Measurements from ENCODE around the gene PPP1R7.

PPP1R7 gene

DNA sequence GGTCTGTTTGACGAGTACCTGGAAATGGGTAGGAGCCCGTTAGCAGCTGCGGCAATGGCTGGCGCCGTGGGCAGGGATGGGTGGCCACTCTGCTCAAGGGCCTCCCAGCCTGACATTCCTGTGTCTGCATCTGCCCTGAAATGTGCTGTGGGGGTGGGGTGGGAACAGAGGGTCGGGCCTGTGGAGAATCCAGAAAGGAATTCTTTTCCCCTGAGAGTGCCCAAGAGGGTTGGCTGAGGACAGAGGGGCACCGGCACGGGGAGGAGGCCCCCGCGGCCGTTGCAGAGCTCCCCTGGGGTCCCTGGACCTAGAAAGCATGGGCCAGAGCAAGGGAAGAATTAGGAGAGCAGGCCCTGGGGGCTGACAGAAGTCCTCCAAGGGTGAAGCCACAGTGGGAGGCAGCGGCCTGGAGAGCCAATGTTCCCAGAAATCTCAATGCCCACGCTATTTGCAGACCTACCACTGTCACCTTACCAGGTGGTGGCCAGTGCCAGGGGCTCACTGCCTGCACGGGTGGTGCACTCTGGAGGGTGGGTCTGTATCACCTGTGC, 66.0 kb downstream of the PPP1R7 start:
- no peak for DNase-seq

DNA sequence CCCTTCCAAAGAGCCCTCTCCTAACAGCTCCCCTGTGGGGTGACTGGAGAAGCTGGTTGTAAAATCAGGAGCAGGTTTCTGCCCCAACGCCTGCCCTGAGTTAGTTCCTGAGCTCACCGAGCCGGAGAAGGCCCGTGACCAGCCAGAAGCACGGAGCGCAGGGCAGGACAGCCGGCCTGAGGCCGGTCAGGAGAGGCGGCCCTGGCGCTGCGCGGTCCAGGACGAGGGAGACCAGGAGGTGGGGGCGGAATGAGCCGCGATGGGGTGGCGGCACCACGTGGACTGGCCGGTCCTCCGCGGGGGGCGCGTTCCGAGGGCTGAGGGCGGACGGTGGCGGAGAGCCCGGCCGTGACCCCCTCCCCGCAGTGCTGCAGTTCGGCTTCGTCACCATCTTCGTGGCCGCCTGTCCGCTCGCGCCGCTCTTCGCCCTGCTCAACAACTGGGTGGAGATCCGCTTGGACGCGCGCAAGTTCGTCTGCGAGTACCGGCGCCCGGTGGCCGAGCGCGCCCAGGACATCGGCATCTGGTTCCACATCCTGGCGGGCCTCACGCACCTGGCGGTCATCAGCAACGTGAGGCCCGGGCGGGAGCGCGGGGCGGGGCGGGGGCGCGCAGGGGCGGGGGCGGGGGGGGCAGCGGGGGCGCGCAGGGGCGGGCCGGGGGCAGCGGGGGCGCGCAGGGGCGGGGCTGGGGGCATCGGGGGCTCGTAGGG, 67.2 kb downstream of the PPP1R7 start:
- no peak for DNase-seq

DNA sequence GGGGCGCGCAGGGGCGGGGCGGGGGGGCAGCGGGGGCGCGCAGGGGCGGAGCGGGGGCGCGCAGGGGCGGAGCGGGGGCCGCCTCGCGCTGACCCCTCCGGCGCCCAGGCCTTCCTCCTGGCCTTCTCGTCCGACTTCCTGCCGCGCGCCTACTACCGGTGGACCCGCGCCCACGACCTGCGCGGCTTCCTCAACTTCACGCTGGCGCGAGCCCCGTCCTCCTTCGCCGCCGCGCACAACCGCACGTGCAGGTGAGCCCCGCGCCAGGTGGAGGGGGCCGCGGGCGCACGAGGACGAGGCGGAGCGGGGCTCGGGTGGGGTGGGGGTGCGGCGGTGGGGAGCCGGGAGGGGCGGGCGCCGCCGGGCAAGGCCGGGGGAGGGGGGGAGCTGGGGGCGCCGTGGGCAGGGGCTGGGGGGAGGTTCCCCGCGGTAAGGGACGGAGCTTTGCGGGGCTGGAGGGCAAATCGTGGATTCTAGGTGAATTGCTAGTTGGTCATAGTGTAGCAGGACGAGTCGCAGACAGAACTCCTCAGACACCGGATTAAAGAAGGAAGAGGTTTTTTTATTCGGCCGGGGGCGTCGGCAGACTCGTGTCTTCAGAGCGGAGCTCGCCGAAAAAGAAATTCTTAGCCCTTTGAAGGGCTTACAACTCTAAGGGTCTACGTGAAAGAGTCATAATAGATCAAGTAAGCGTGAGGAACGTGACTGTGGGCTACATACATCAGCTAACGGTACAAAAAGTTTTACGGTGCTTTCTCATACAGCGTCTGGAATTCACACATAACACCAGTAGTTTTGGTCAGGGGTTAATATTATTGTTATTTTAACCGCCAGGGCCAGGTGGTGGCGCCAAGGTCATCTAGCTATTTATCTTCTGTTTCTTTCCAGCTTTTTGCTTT, 68.1 kb downstream of the PPP1R7 start:
- DNase-seq = no peak

DNA sequence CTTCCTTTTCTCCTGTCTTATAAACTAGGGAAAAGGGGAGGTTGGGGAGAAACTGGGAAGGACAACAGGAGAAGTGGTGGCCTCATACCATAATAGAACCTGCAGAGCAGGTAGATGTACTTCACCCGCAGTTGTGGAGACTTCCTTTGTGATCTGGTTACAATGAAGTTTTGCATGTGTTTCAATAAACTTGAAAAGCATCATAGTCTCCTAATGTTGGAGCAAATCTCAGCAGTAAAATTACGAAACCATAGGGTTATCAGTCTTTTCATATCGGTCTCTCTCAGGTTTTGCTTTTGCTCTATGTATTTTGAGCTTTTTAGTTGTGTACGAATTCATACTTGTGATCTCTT, 68.7 kb downstream of the PPP1R7 start:
- no peak for DNase-seq

DNA sequence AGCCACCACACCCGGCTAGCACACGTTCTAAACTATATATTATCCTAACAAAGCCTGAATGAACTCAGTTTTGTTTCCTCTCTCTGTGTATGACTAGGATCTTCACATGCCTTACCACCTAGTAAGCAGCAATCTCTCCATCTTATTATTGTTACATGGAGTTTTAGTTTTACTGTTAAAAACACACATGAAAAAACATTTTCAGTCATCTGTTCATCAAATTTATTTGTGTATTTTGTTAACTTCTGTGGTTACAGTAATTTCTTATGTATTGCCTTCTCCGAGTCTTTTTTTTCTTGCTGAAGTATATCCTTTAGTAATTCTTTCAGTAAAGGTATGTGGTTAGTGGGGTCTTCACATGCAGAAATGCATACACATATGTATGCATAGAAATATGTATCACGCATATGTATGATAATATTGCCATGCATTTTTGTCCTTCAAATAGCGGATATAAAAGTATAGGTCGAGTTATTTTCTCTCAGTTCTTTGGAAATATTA, 69.6 kb downstream of the PPP1R7 start:
- no peak for DNase-seq

DNA sequence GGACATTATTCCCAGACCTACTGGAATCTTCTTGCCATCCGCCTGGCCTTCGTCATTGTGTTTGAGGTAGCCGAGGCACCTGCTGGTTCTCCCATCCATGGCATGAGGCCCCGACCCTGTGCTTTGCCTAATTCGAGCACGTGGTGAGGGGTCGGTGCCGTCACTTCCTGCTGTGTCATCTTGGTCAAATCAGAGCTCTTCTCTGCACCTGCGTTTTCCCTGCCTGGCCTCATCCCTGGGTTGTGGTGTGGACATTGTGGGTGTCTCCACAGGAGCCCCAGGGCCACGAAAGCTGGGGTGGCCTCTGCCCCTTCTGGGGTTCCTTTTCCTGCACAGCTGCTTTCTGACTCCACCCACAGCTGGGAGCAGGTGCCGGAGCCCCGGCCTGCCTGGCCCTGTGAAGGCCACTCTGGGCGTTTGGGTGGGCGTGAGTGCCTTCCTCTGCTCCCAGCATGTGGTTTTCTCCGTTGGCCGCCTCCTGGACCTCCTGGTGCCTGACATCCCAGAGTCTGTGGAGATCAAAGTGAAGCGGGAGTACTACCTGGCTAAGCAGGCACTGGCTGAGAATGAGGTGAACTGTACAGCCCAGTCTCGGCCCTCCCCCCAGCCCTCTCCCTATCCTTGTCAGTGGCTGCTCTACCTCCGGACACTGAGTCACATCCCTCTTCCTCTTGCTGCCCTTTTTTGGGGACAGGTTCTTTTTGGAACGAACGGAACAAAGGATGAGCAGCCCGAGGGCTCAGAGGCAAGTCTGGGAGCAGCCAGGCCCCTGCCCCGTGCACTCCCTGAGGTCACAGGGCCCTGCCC, 73.1 kb downstream of the PPP1R7 start:
- no peak for DNase-seq

DNA sequence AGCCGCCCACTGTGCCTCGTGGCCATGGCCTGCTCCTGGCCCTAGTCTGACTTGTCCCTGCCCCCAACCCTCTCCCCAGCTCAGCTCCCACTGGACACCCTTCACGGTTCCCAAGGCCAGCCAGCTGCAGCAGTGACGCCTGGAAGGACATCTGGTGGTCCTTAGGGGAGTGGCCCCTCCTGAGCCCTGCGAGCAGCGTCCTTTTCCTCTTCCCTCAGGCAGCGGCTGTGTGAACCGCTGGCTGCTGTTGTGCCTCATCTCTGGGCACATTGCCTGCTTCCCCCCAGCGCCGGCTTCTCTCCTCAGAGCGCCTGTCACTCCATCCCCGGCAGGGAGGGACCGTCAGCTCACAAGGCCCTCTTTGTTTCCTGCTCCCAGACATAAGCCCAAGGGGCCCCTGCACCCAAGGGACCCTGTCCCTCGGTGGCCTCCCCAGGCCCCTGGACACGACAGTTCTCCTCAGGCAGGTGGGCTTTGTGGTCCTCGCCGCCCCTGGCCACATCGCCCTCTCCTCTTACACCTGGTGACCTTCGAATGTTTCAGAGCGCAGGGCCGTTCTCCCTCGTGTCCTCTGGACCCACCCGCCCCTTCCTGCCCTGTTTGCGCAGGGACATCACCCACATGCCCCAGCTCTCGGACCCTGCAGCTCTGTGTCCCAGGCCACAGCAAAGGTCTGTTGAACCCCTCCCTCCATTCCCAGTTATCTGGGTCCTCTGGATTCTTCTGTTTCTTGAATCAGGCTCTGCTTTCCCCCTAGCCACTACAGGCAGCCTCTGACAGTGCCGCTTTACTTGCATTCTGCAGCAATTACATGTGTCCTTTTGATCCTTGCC, 74.0 kb downstream of the PPP1R7 start:
- no peak for DNase-seq

DNA sequence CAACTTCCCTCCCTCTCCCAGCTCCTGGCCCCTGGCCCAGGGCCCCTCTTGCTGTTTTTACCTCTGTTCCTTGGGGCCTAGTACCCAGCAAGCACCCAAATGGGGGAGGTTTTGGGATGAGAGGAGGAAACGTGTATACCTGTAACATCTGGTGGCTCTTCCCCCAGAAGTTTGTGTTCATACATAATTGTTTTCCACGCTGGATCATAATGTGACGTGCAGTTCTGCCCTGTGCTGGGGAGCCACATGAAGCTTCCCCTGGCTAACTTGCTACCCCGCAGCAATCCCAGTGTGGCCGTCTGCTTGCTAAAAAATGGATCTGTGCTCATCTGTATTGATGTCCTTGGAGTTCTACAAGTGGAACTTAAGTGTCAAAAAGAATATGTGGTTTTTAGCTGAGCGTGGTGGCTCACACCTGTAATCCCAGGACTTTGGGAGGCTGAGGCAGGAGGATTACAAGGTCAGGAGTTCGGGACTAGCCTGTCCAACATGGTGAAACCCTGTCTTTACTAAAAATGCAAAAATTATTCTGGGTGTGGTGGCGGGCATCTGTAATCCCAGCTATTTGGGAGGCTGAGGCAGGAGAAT, 74.7 kb downstream of the PPP1R7 start:
- DNase-seq = no peak

DNA sequence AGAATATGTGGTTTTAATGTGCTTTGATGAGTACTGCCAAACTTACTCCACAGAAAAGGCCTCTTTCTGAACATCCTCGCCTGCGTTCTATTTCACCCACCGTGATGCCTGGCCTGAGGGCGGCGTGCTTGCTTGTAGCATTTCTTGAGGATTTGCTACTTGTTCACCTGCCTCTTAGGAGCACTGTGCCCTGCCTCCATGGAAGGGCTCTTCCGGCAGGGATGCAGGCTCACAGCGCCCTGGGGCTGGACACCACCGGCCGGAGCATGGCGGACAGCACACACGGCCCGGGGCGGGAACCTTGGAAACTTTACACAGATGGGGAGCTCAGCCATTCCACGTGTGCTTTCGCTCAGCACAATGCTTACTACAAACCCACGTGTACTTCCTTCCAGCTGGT, 75.3 kb downstream of the PPP1R7 start:
- no peak for DNase-seq

DNA sequence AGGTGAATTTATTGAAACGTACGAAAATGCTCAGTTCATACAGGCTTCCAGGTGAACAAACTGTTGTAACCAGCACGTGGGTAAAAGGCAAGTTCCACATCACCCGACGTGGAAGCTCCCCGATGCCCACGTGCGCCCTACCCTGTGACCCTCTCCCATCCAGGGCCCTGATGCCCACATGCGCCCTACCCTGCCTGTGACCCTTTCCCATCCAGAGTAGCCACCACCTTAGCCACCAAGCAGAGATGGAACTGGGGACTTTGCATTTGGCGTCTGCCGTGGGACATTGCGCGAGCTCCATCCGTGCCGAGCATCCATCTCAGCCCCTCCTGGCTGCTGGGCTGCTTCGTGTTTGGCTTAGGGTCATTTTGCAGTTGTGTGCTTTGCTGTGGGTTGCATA, 75.7 kb downstream of the PPP1R7 start:
- no peak for DNase-seq

DNA sequence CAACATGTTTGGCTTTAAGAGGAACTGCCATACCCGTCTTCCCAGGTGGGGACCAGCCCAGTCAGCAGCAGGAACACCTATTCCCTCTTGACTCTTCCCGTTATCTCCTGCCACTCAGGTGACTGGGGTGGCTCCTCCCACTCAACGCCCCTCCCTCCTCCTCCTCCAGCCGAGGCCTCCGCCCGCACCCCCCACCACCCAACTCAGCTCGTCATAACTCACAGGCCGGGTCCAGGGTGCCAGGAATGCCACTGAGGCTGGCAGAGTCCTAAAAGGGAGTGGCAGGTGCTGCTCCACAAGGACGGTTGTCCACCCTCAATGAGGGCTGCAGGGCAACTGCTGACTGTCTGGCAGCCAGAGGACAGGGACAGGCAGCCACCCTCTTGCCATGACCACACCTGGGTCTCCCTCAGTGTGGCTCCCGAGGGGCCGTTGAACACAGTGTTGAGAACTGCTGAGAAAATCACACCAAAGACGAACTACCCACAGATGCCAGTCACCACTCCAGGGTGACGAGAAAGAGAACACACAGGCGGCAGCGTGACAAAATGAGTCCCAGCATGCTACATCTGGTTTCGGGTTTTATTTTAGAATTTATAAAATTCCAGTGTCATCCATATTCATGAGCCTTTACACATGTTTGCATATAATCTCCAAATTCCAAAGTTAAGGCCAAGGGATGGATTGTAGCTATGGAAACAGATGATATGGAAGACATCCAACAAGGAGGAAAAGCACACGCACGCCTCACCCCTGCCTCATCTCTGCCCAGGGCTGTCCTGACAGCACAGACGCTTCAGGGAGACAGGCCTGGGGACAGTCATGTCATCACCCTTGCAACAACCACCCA, 76.7 kb downstream of the PPP1R7 start:
- DNase-seq = no peak

DNA sequence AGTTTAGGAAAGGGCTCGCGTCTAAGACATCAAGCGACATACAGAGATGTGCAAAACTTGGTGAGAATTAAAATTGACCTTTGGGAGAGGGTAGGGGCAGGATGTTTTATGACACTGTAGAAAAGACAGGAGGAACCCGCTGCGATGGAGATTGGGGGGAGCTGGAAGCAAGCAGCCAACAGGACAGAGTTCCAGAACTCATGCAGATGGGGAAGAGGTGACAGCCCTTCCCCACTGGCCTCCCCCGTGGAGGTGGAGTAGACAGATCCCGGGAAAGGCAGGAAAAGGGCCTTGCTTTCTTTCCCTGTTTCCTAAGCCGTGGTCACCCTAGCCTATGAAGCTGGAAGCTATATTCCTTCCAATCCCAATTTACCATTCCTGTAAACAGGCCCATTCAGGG, 77.3 kb downstream of the PPP1R7 start:
- no peak for DNase-seq

DNA sequence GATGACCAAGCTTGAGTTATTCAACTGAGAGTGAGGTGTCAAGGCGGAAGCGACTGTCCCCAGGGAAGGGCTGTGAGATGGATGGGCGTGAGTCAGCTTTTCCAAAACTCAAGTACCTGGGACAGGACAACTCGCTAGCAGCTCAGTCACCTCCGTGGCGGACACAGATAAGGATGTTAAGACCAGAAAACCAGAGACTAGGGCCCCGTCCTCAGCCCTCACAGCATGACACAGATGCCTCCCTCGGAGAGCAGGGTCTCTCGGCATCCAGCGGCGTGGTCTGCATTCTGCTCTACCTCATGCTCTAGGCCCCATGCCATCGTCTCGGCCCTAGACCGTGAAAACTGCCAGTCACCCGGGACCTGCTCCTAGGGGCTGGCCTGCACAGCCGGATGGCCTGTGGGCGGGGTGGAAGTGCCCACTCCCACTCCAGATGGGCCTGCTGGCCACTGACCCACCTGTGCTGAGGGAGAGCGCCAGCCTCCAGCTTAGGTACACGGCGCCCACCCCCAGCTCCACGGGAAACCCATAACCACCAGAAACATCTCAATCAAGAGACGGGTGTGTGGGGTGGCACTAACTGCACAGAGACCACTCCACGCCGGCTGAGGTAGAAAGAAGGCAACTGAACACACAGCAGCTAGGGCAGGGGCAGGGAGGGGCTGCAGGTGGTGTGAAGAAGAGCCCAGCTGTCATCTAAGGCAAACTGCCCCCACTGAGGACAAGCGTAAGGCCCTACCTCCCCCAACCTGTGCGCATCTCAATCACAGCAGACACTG, 78.0 kb downstream of the PPP1R7 start:
- DNase-seq = no peak

DNA sequence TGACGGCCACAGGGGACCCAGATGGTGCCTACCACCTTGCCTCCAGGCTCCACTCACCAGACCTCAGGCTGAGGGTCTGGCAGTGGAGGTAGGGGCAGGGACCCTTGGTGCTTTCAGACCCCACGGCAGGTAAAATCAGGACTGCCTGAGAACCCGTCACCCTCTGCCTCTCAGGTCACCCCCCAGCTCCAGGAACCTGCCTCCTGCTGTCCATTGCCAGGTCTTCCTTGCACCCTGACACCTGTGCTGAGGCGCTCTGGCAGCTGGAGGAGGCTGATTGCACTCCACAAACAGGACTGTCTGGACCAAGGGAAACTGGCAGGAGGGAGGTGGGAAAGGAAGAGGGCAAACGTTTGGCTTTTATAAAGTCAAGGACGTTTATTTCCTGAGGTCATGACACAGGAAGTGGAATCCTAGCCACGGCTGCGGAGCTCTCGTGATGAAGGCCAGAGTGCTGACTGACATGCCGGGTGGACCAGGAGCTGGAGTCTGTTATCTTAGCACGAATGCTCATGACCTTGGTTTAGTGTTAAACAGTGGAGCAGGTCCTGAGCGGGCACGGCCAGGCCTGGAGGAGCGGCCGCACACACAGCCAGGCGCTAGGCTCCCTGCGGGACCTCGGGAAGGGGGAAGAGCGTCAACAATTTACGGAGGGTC, 78.7 kb downstream of the PPP1R7 start:
- no peak for DNase-seq

DNA sequence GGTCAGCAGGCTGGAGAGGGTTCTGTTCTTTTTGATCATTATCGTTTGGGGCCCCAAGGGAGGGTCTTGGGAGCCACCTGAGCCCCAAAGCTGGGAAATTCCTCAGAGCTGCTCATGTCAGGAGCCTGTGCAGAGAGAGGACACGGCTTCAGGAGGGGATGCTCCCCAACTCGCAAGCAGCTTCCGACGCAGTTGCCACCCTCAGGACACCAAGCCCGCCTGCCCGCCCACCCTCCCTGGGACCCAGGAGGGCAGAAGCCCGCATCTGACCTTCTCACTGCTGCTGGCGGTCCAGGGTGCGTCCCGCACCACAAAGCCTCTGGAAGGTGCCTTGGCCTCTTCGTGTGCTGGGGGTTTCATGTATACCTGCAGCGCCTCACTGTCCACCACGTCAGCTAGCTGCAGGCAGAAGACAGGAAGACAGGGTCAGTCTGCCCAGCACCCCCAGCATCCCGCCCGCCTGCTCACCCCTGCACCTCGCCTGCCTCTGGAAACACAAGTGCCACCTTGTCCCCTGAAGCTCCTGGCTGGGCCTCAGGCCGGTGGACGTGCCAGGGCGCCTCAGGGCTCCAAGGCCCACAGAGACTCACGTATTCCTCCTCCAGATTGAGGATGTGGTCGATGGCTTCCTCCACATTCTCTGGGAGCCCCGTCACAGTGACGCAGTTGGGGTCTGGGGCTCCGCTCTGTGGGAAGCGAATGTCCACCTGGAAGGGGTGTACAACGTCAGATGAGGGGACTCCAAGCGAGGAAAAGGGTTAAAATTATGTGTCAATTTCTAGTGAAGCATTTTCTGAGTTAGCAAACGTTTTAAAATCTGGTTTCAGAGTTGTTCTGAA, 79.5 kb downstream of the PPP1R7 start:
- DNase-seq = no peak

DNA sequence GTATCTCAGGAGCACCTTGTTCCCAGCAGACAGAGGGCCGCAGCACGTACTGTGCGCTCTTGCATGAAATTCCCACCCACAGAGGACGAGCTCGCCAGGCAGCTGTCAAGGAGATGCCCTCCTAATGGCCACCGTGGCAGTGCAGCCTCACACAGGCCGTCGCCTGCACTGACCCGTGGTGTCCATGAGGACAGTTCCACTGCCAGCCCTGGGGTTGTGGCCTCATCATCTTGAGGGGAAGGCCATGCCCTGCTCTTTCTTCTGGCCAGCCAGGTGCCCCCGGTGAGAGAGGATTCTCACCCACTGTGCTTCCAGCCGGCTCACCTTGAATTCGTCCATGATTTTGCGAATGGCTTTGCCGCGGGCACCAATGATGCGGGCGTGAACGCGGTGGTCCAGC, 80.2 kb downstream of the PPP1R7 start:
- DNase-seq = no peak

DNA sequence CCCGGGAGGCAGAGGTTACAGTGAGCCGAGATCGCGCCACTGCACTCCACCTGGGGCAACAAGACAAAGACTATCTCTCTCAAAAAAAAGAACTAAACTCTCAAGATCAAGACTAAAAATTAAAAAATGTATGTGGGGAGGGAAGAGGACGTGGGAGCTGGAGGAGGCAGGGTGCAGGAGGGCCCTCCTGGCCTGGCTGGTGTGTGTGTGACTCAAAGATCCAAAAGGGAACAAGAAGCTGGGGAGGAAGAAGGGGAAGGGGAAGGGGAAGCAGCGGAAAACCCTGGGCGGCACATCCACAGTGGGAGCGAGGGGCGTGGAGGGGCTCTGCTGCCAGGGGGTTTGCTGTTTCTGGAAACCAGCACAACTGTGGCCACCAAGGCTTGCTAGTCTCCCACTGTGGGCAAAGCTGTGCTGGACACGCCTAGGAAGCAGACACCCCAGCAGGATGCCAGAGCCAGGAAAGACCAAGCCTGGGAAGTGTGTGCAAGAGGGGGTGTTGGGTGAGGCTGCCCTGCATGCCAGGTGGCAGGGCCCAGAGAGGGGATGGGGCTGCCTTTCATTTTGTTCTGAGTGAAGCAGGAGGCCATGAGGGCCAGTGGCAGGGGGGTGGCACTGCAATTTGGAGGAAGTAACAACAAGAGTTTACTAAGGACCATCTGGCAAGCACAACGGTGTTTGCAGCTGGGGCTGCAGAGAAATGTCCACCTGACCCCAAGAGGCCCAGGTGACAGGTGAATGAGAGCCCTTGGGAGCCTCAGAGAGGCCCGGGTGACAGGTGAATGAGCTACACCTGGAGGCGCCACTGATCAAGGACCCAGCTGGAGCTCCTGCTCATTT, 82.7 kb downstream of the PPP1R7 start:
- DNase-seq = no peak
